HG03066 (cell line): ENCODE data around the gene LILRB3.
"Not testable (repeated sequence)": the region's sequence is repeated elsewhere in the genome, so short reads cannot be mapped to it uniquely, and the experiment has no call there.

ENCODE experiments used
- ATAC-seq: cut with Tn5 transposase; IDR thresholded peaks from one replicate; pipeline ENCODE4 v1.9.1; 2021; ENCODE audit warnings: low read depth; ENCODE audit not compliant: unreplicated experiment

Gene LILRB3

DNA sequence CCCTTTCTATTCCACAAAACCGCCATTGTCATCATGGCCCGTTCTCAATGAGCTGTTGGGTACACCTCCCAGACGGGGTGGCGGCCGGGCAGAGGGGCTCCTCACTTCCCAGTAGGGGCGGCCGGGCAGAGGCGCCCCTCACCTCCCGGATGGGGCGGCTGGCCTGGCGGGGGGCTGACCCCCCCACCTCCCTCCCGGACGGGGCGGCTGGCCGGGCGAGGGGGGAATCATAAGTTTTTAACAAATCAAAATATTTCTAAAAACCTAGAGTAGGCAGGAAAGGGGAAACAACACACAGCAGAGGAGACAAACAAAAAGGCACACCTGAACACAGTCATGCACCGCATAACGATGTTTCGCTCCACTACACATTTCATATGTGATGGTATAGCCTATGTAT lies 8.1 kb downstream of the LILRB3 start:
- ATAC-seq = not testable (repeated sequence)

DNA sequence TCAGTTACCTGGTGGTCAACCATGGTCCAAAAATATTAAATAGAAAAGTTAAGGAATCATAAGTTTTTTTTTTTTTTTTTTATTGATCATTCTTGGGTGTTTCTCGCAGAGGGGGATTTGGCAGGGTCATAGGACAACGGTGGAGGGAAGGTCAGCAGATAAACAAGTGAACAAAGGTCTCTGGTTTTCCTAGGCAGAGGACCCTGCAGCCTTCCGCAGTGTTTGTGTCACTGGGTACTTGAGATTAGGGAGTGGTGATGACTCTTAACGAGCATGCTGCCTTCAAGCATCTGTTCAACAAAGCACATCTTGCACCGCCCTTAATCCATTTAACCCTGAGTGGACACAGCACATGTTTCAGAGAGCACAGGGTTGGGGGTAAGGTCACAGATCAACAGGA lies 8.6 kb downstream of the LILRB3 start:
- ATAC-seq = not testable (repeated sequence)

DNA sequence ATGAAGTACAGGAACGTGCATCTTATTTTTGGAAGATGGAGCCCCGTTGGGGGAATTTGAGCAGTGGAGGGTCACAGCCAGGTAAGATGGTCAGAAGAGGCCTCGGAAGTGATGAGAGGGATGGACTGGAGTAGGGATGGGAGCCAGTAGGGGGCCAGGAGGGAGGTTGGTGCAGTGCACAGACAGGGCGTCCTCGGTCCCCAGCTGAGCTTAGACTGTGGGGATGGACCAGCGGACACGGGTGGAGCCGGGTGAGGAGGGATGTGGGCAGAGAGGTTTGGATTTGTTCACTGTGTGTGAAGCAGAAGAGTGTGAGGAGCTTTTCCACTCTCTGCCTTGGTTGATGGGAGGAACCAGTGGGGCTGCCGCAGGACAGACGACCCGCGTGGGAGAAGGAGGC lies 11.6 kb downstream of the LILRB3 start:
- no peak for ATAC-seq

DNA sequence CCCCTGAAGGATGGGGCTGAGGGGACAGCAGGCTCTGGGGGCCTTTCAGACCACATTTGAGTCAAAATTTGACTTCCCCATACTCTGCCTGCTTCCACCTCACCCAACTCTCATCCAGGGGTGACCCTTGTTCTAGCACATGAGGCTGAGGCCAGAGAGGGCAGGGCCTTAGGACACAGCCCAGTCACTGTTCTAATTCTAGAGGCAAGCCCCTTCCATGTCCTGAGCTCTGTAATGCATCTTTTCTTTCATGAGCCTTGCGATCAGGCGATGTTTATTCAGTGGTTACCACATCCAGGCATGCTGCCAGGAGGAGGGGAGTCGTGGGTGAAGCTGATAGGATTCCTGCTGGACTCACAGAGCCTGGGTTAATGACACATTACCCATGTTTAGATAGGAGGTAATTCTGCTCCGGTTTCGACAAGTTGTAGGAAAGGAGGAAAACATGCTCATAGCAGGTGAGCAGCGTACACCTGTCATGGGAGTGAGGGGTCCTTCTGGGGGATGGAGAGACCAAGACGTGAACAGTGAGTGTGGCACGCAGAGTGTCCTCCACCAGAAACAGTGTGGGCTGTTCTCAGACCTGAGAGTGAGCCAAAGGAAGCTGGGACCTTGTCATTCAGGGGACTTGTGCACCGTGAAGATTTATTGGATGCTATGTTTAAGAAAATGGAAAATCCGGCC lies 12.9 kb downstream of the LILRB3 start:
- no peak for ATAC-seq

DNA sequence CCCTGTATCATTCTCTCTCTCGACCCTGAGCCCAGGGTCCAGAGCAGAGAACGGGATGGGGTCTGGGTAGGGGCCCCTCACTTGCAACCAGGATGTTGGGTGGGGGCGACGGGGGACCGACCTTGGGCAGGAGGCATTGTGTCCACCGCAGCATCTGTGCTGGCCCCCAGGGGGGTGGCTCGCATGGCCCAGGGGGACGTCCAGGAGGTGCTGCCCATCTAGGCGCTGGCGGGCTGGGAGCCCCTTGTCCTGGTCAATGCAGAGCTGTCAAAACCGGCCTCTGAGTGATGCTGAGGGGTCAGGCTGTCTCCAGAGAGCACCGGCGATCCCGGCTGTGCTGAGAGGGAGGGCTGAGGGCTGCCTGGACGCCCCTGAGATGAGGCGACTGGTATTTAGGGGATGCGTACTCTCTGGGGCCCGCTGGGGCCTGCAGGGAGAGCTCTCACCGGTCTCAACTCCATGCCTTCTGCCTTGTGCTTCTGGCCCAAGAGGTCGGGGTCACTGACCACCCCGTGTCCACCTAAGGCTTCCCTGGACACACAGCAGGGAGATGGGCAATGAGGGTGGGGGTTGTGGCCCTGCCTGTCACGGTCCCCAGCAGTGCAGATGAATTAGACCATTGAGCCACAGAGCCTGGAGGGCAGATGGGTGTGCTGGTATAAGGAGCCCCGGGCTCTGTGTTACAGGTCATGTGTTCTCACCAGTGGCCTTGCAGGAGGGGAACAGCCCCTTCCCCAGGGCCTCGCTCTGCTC lies 13.6 kb downstream of the LILRB3 start:
- no peak for ATAC-seq

DNA sequence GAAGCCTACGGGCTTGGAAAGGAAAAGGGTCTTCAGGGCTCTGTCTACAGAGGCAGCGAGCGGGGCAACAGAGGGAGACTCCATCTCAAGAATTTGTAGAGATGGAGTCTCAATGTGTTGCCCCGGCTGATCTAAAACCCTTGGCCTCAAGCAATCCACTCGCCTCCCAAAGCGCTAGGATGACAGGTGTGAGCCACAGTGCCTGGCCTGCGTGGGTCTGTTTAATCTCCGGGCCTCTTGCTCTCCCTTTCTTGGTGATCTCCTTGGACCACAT lies 14.1 kb downstream of the LILRB3 start:
- ATAC-seq = no peak

DNA sequence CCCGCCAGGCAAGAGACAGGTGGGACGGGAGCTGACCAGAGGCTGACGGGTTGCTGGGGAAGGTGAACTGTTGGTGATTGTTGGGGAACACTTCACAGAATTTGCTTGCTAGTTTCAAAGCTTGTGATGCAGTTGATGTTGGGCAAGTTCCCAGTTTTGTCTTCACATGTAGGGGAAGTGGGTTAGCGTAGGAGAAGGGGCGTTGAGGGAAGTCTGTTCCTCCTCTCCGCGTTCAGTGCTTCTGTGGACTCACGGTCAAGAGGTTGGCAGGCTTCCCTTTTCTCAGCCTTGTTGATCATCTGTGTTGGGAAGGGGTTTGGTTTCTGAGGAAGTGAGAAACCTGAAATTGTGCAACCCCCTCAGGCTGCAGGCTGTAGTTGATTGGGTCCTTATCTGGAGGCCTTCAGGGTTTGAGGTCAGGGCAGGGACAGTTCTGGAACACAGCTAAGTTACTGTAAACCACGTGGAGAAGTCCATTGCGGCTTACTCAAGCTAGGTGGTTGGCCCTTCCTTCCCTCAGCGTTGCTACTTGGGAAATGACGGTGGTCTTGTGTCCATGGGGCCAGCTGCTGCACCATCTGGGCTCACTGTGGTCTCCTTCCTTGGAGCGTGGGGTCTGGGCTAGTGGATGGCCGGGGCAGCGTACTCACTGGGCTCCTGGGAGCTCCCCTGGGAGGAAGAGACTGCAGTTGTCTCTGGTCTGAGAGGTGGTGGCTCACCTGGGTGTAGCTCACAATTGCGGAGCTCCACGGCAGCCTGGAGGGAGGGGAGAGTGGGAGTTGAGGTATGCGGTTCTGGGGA lies 14.6 kb downstream of the LILRB3 start:
- ATAC-seq = peak; percentile 56

DNA sequence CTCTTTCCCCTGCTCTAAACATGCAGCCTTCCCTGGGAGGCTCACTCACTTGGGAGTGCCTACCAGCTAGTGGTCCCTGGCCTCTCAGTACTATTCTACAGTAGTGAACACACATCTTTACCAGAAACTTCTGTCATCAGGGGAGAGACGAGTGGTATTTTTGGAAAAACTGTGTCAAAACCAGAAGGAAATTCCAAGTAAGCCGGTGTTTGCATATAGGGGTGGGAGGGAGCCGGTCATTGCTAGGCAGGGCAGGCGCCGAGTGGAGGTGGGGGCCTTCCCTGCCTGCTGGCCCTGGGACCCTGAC lies 15.2 kb downstream of the LILRB3 start:
- ATAC-seq = no peak

DNA sequence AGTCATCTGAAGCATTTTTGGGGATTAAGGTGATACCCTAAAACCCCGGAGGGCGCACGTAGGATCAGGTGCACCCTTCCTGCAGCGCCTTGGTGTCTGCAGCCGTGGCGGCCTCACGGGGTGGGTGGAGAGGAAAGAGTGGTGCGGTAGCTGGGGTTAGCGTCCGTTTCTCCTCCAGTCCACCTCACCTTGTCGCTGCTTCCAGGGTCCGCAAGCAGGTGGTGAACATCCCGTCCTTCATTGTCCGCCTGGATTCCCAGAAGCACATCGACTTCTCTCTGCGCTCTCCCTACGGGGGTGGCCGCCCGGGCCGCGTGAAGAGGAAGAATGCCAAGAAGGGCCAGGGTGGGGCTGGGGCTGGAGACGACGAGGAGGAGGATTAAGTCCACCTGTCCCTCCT lies 15.6 kb downstream of the LILRB3 start:
- not testable (repeated sequence) for ATAC-seq

DNA sequence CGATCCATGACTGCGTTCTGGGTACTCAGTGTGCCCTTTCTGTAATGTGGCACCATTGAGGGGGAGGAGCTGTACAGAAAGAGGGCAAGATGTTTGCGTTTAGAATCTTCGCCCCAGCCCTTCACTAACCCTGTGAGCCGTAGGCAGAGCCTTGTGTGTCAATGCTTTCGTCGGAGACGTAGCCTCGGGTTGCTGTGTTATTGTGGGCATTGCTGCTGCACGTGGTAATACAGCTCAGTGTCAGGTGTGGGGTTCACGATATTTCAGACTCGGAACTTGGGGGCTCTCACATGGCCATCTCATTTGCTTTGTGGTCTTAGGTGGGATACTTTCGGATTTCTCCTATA lies 16.0 kb downstream of the LILRB3 start:
- ATAC-seq = no peak

DNA sequence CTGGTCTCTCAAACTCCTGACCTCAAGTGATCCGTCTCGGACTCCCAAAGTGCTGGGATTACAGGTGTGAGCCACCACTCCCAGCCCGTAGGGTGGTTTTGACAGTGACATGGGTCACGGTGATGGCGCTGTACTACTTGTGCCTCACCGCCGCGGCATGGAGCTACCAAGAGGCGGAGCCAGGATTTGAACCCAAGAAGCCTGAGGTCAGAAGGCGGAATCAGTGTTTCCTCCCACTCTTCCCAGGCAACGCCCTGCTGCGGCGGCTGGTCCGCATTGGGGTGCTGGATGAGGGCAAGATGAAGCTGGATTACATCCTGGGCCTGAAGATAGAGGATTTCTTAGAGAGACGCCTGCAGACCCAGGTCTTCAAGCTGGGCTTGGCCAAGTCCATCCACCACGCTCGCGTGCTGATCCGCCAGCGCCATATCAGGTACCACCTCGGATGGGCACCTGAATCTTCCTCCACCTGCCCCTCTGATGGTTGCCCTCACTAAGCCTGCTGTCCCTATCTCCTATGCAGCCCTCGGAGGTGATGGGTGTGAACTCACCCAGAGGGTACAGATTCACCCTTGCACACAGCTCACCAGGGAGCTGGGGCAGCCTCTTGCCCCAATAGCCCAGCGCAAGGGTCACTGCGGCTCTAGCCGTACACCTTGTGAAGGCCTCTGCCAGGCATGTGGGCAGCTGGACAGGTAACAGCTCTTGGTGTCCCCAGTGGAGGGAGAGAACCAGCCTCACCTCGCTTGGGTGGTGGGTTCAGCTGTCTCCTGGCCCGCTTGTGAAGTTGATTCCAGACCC lies 16.6 kb downstream of the LILRB3 start:
- ATAC-seq = no peak

DNA sequence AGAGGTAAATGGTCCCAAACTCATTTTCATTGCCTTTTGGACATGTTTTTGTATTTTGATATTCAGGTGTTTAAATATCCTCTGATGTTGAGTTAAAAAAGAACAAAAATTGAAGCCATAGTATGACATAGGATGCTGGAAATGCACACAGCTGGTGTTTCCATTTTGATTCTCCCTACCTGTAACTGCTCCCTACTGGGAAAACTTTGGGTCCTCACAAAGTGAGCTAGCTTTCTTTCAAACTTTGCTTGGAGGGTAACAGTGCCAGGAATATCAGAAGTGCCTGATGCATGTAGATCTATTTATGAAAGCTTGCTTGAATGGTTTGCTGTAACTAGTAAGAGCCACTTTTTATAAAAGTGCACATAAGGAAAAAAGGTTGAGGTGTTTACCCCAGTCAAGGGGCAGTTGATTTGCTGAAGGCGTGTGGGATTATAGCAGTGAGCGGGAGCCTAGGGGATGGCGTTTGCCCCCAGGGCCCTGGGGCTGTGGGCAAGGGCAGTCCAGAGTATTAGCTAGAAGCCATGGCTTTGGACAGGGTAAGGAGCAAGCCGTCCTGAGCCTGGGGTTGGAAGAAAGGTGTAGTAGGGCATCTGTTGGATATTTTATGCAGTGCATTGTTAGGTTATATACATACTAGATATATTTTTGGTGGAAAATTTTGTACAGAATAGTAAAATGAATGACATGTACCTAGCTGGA lies 17.9 kb downstream of the LILRB3 start:
- ATAC-seq = no peak

DNA sequence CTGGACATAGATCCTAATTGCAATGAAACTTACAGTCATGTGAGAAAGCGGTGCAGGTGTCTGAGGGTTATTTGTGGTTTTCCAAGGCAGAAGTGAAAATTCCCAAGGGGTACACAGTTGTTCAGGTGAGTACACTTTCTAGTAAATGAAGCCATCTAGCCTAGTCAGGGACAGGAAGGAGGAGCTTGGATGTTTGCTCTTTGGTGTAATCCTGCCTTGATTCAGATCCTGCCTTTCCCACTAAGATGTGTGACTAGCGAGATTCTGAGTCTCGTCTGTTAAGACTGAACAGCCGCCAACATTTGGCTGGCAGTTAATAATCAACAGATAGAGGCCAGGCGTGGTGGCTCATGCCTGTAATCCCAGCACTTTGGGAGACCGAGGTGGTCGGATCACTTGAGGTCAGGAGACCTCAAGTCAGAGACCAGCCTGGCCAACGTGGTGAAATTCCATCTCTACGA lies 19.6 kb downstream of the LILRB3 start:
- ATAC-seq = no peak

DNA sequence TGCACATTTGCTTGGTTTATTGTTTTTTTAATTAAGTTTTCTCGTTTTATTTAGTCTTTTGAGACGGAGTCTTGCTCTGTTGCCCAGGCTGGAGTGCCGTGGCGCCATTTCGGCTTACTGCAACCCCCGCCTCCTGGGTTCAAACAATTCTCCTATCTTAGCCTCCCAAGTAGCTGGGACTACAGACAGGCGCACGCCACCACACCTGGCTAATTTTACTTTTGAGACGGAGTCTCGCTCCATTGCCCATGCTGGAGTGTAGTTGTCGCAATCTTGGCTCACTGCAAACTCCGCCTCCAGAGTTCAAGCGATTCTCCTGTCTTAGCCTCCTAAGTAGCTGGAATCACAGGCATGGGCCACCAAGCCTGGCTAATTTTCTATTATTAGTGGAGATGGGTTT lies 20.8 kb downstream of the LILRB3 start:
- no peak for ATAC-seq

DNA sequence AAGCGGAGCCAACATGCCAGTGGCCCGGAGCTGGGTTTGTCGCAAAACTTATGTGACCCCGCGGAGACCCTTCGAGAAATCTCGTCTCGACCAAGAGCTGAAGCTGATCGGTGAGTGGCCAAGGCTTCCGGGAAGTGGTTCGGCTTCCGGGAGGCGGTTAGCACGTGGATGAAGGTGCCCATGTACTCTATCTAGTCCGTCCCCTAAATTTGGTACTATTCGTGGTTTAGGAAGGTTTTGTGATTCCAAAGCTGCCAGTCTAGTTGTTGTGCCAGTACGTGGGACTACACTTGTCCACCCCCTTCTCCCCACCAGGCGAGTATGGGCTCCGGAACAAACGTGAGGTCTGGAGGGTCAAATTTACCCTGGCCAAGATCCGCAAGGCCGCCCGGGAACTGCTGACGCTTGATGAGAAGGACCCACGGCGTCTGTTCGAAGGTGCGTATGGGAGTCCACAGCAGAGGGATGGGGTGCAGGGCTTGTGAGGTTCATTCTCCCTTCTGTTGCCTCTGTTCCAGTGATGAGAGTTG lies 21.6 kb downstream of the LILRB3 start:
- ATAC-seq = no peak

DNA sequence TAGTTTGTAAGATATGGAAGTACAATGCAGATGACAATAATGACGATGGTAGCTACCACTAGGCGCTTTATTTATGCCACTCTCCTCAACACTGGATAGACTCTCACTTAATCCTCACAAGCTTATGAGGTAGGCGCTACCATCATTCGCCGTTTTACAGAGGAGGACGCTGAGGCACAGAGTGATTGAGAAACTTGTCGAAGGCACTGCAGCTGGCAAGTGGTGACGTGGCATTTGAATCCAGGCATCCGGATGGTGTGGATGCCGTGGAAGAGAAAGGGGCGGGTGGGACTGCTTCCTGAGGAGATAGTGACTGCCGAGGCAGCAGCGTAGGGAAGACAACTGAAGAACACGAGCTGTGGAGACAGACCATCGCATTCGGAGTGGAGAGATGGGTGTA lies 23.4 kb downstream of the LILRB3 start:
- no peak for ATAC-seq

DNA sequence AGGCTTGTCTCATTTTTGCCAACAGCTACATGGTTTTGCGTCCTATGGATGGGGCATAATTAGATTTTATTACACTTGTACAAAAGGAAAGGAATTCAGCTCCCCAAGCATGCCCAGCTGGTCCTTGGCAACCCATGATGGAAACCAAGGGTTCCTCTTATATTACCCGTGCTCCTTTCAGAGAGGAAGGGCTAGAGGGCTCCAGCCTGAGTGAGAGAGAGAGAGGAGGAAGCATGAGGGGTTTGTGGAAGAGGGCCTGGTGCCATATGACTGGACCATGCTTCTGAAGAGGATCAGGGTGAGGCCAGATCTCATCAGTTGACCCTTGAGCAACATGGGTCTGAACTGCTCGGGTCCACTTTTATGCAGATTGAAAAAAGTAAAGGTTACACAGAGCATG lies 25.7 kb downstream of the LILRB3 start:
- ATAC-seq = no peak

DNA sequence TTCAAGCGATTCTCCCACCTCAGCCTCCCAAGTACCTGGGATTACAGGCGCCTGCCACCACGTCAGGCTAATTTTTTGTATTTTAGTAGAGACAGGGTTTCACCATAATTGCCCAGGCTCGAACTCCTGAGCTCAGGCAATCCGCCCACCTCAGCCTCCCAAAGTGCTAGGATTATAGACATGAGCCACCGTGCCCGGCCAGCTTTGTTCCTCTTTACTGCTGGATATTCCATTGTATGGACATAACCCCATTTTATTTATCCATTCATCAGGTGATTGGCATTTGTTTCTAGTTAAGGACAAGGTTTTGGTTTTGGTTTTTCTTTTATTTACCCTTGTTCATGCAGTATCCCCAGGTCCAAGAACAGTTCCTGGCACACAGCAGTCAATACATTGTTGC lies 26.3 kb downstream of the LILRB3 start:
- no peak for ATAC-seq

DNA sequence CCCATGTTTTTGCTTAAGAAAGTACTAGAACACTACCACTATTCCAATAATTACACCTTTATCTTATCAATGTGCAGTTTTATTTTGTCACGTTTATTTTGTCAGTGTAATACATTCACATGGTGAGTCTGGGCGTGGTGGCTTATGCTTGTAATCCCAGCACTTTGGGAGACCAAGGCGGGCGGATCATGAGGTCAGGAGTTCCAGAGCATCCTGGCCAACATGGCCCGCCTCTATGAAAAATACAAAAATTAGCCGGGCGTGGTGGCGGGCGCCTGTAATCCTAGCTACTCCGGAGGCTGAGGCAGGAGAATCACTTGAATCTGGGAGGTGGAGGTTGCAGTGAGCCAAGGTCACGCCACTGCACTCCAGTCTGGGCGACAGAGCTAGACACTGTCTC lies 28.3 kb downstream of the LILRB3 start:
- not testable (repeated sequence) for ATAC-seq

DNA sequence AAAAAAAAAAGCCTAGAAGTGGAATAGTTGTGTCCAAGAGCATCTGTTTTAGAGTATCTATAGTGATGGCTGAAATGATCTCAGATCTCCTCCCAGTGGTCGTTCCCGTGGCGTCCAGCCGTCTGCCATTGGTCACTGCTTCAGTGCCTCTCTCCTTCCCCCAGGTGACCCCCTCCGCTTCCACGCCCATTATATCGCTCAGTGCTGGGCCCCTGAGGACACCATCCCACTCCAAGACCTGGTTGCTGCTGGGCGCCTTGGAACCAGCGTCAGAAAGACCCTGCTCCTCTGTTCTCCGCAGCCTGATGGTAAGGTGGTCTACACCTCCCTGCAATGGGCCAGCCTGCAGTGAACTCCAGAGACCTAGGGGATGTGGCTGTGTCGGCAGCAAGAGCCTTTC lies 29.8 kb downstream of the LILRB3 start:
- no peak for ATAC-seq
